Neural progenitor cell (in vitro differentiated cells): ENCODE data around the gene MAPK4. TPM values are rescaled to one million over a fixed set of nuclear protein-coding genes. Genes with fewer than 3 reads are reported as not detected.

Experiments
- DNase-seq: peaks from one replicate; pipeline ENCODE4 v3.0.0-alpha.2; 2016; ENCODE audit warnings: low spot score
- H2AFZ ChIP-seq: fragments of 200-600 bp; sonication (generic); replicated peaks from 2 replicates; pipeline ENCODE4 v1.6.1; 2016; ENCODE audit warnings: antibody characterized with exemption
- H3F3A ChIP-seq: fragments of 200-600 bp; sonication (generic); 2 replicates; pipeline ENCODE4 v1.6.1; 2016; ENCODE audit warnings: antibody characterized with exemption, low read depth
- H3K27ac ChIP-seq: fragments of 200-600 bp; sonication (generic); 2 replicates; pipeline ENCODE4 v1.5.1; 2016; ENCODE audit warnings: mild to moderate bottlenecking
- H3K27me3 ChIP-seq: fragments of 200-600 bp; sonication (generic); 2 replicates; pipeline ENCODE4 v1.6.1; 2016; ENCODE audit warnings: mild to moderate bottlenecking, moderate library complexity
- H3K36me3 ChIP-seq: fragments of 200-600 bp; sonication (generic); 2 replicates; pipeline ENCODE4 v1.5.1; 2016
- H3K4me1 ChIP-seq: fragments of 200-600 bp; sonication (generic); 2 replicates; pipeline ENCODE4 v1.6.1; 2016; ENCODE audit warnings: mixed run types
- H3K4me2 ChIP-seq: fragments of 200-600 bp; sonication (generic); 2 replicates; pipeline ENCODE4 v1.6.1; 2016
- H3K4me3 ChIP-seq: fragments of 200-600 bp; sonication (generic); 2 replicates; pipeline ENCODE4 v1.5.1; 2016
- H3K79me2 ChIP-seq: fragments of 200-600 bp; sonication (generic); 2 replicates; pipeline ENCODE4 v1.6.1; 2016; ENCODE audit warnings: low read depth
- H3K9ac ChIP-seq: fragments of 200-600 bp; sonication (generic); 2 replicates; pipeline ENCODE4 v1.6.1; 2016
- H3K9me3 ChIP-seq: fragments of 200-600 bp; sonication (generic); 2 replicates; pipeline ENCODE4 v1.5.1; 2016; ENCODE audit warnings: low read depth
- H4K20me1 ChIP-seq: fragments of 200-600 bp; sonication (generic); 2 replicates; pipeline ENCODE4 v1.6.1; 2016; ENCODE audit warnings: low read depth
- H3K27ac Mint-ChIP-seq: 3 replicates; pipeline ENCODE4 v1.8.0; 2021; ENCODE audit warnings: mixed read lengths
- H3K27me3 Mint-ChIP-seq: 2 replicates; pipeline ENCODE4 v1.8.0; 2022; ENCODE audit warnings: low read depth, mild to moderate bottlenecking, inconsistent platforms, moderate library complexity, mixed read lengths; ENCODE audit not compliant: insufficient read depth
- H3K36me3 Mint-ChIP-seq: 3 replicates; pipeline ENCODE4 v1.8.0; 2021; ENCODE audit warnings: mixed read lengths
- H3K4me1 Mint-ChIP-seq: 3 replicates; pipeline ENCODE4 v1.8.0; 2021; ENCODE audit warnings: mixed read lengths
- H3K4me3 Mint-ChIP-seq: 3 replicates; pipeline ENCODE4 v1.8.0; 2021; ENCODE audit warnings: mild to moderate bottlenecking, moderate library complexity, mixed read lengths
- H3K9me3 Mint-ChIP-seq: 3 replicates; pipeline ENCODE4 v1.8.0; 2020; ENCODE audit warnings: mixed read lengths
- EZH2 ChIP-seq: fragments of 200-600 bp; sonication (generic); IDR thresholded peaks from 2 replicates; pipeline ENCODE4 v1.6.1; 2017; ENCODE audit warnings: antibody characterized with exemption, mild to moderate bottlenecking, moderate library complexity
- EZH2phosphoT487 ChIP-seq: fragments of 200-600 bp; sonication (generic); IDR thresholded peaks from 2 replicates; pipeline ENCODE4 v1.6.1; 2017; ENCODE audit warnings: antibody characterized with exemption
- total RNA-seq: library from RNA; depleted of rRNA; stranded (reverse); fragments of >200 nt; gene quantifications from 2 replicates; pipeline ENCODE4 v1.2.3, GENCODE V29; 2015; ENCODE audit warnings: low replicate concordance
- TF ChIP-seq, protein P1 (sequence below): fragments of 200-600 bp; sonication (generic); IDR thresholded peaks from 2 replicates; pipeline ENCODE4 v1.5.1; 2017; ENCODE audit warnings: antibody characterized with exemption, mild to moderate bottlenecking

The MAPK4 gene
- total RNA-seq, 1 donor from 2014 or later: 7.0 TPM

DNA sequence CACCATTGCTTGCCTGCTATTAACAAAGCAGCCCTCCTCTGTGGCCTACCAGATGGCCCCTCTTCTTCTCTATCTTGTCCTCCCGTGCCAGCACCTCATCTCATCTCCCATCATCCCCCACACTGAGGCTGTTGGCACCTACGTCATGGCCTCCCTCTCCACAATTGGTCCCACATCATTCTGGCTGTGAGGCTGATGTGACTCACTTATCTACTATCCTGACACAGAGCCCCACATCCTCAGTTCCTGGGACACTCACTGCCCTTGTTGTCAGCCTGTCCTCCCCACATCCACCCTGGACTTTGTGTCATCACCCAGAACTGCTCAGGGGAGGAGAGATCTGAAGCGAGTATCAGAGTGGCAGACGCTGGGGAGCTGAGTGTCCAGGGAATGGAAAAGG, 157.0 kb downstream of the MAPK4 start:
- TF ChIP-seq EZH2: no peak
- TF ChIP-seq EZH2phosphoT487: no peak
- TF ChIP-seq, protein P1, sequence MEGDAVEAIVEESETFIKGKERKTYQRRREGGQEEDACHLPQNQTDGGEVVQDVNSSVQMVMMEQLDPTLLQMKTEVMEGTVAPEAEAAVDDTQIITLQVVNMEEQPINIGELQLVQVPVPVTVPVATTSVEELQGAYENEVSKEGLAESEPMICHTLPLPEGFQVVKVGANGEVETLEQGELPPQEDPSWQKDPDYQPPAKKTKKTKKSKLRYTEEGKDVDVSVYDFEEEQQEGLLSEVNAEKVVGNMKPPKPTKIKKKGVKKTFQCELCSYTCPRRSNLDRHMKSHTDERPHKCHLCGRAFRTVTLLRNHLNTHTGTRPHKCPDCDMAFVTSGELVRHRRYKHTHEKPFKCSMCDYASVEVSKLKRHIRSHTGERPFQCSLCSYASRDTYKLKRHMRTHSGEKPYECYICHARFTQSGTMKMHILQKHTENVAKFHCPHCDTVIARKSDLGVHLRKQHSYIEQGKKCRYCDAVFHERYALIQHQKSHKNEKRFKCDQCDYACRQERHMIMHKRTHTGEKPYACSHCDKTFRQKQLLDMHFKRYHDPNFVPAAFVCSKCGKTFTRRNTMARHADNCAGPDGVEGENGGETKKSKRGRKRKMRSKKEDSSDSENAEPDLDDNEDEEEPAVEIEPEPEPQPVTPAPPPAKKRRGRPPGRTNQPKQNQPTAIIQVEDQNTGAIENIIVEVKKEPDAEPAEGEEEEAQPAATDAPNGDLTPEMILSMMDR: no peak
- Histone ChIP-seq H3K9ac (no peak overlapping the region), H3K79me2 (no peaks in the 10 kb centered on the region), H3F3A (no peaks in the 10 kb centered on the region), H3K27ac (no peak overlapping the region), H3K9me3 (no peaks in the 10 kb centered on the region), H4K20me1 (no peaks in the 10 kb centered on the region), H3K4me1 (peaks cover 8% of the 10 kb centered on the region), H2AFZ (no peak overlapping the region), H3K4me2 (no peak overlapping the region), H3K4me3 (no peak overlapping the region), H3K36me3 (no peaks in the 10 kb centered on the region), H3K27me3 (no peaks in the 10 kb centered on the region)
- Mint-ChIP-seq H3K27me3 (no peaks in the 10 kb centered on the region), H3K4me1 (peaks cover 37% of the 10 kb centered on the region), H3K36me3 (peaks cover 31% of the 10 kb centered on the region), H3K4me3 (no peak overlapping the region), H3K9me3 (peaks cover 7% of the 10 kb centered on the region), H3K27ac (peak overlapping the region; percentile 20)
- no peak for DNase-seq

DNA sequence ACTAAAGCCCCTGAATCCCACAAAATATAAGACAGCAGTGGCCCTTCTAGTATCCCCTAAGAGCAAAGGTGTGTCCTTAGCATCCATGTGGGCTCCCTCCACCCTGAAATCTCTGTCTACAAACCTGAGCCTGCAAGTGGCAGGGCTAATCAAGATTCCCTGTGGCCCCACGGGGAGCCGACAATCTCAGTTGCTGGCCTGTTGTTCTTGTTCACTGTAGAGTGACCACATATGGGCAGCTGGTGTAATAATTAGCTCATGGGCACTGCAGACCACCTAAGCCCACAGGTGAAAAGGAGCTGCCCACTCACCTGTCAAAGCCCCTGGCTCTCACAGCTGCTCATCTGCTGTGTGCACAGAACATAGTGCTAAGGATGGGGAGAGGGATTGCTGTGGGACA, 157.7 kb downstream of the MAPK4 start:
- no peak overlapping the region for H3K4me3 ChIP-seq
- Mint-ChIP-seq H3K27ac (peak overlapping the region; percentile 33), H3K4me3 (no peak overlapping the region), H3K36me3 (peaks cover 35% of the 10 kb centered on the region), H3K4me1 (peaks cover 32% of the 10 kb centered on the region), H3K27me3 (no peaks in the 10 kb centered on the region), H3K9me3 (peaks cover 7% of the 10 kb centered on the region)
- no peak for TF ChIP-seq EZH2
- no peak for TF ChIP-seq EZH2phosphoT487
- TF ChIP-seq, protein P1: no peak
- H3K4me1 ChIP-seq: peaks cover 6% of the 10 kb centered on the region
- no peak for DNase-seq
- no peaks in the 10 kb centered on the region for H3F3A ChIP-seq
- no peaks in the 10 kb centered on the region for H3K9me3 ChIP-seq
- no peak overlapping the region for H3K4me2 ChIP-seq
- H2AFZ ChIP-seq: no peak overlapping the region
- H3K27me3 ChIP-seq: no peaks in the 10 kb centered on the region
- no peaks in the 10 kb centered on the region for H4K20me1 ChIP-seq
- H3K79me2 ChIP-seq: no peaks in the 10 kb centered on the region
- H3K9ac ChIP-seq: no peak overlapping the region
- no peak overlapping the region for H3K27ac ChIP-seq
- no peaks in the 10 kb centered on the region for H3K36me3 ChIP-seq

GRCh38 chr18:50719471-50720324, 159.8 kb downstream of the MAPK4 start:
- Histone ChIP-seq H3K9me3 (no peaks in the 10 kb centered on the region), H3K27ac (no peak overlapping the region), H2AFZ (no peak overlapping the region), H3F3A (no peaks in the 10 kb centered on the region), H4K20me1 (no peaks in the 10 kb centered on the region), H3K27me3 (no peaks in the 10 kb centered on the region), H3K4me3 (no peak overlapping the region), H3K36me3 (no peaks in the 10 kb centered on the region), H3K9ac (no peak overlapping the region), H3K4me1 (peaks cover 6% of the 10 kb centered on the region), H3K4me2 (no peak overlapping the region), H3K79me2 (no peaks in the 10 kb centered on the region)
- no peak overlapping the region for H3K4me3 Mint-ChIP-seq
- H3K27ac Mint-ChIP-seq: no peak overlapping the region
- peaks cover 2% of the 10 kb centered on the region for H3K27me3 Mint-ChIP-seq
- H3K36me3 Mint-ChIP-seq: peaks cover 40% of the 10 kb centered on the region
- TF ChIP-seq EZH2phosphoT487 (no peak), EZH2 (no peak)
- TF ChIP-seq, protein P1: no peak
- DNase-seq: no peak
- H3K9me3 Mint-ChIP-seq: peaks cover 7% of the 10 kb centered on the region
- peaks cover 16% of the 10 kb centered on the region for H3K4me1 Mint-ChIP-seq
